OCI-LY7 (cell line): ENCODE measurements around the gene CRACR2B. TPM values are rescaled to one million over a fixed set of nuclear protein-coding genes. Genes with fewer than 3 reads are reported as not detected.

ENCODE experiments used
- BruUV-seq: library from RNA; stranded (reverse); fragments of 400-500 nt; replicated peaks from 2 replicates; lab custom pipeline; 2021; lab: Mats Ljungman, UMichigan
- CTCF ChIA-PET: fragments of 300-600 bp; sonication (Branson Sonifier 250); formaldehyde crosslinking; loops from one replicate; lab custom pipeline; 2022; ENCODE audit warnings: antibody characterized with exemption; ENCODE audit not compliant: unreplicated experiment; lab: Charles Lee
- POLR2A ChIA-PET: fragments of 300-600 bp; sonication (Branson Sonifier 250); formaldehyde crosslinking; loops from one replicate; lab custom pipeline; 2022; ENCODE audit warnings: antibody characterized with exemption; lab: Charles Lee
- DNase-seq: peaks from one replicate; pipeline ENCODE4 v3.0.0-alpha.2; 2015; ENCODE audit warnings: low spot score
- H2AFZ ChIP-seq: fragments of 200-600 bp; sonication (generic), shearing (Covaris generic); 2 replicates; pipeline ENCODE4 v1.6.1; 2014; ENCODE audit warnings: mild to moderate bottlenecking, antibody characterized with exemption, low read length, moderate library complexity
- H3K27ac ChIP-seq: fragments of 200-600 bp; sonication (generic); 2 replicates; pipeline ENCODE4 v1.5.1; 2014; ENCODE audit warnings: mixed run types, low read depth, mild to moderate bottlenecking, moderate library complexity, low read length, inconsistent platforms; ENCODE audit not compliant: poor library complexity, severe bottlenecking
- H3K36me3 ChIP-seq: fragments of 200-600 bp; sonication (generic); 2 replicates; pipeline ENCODE4 v1.6.1; 2014; ENCODE audit warnings: mild to moderate bottlenecking, antibody characterized with exemption, low read length, moderate library complexity, mixed read lengths; ENCODE audit not compliant: insufficient read depth
- H3K4me1 ChIP-seq: fragments of 200-600 bp; sonication (generic); 2 replicates; pipeline ENCODE4 v1.5.1; 2014; ENCODE audit warnings: mild to moderate bottlenecking, low read length; ENCODE audit not compliant: insufficient read depth, poor library complexity, severe bottlenecking
- H3K4me2 ChIP-seq: fragments of 200-600 bp; sonication (generic); 2 replicates; pipeline ENCODE4 v1.6.1; 2014; ENCODE audit warnings: mild to moderate bottlenecking, low read length
- H3K4me3 ChIP-seq: fragments of 200-600 bp; sonication (generic); 2 replicates; pipeline ENCODE4 v1.5.1; 2014; ENCODE audit warnings: mild to moderate bottlenecking, low read depth, low read length; ENCODE audit not compliant: poor library complexity, severe bottlenecking
- H3K79me2 ChIP-seq: fragments of 200-600 bp; sonication (generic); 2 replicates; pipeline ENCODE4 v1.6.1; 2016; ENCODE audit warnings: low read depth, mild to moderate bottlenecking, low read length, moderate library complexity, mixed read lengths; ENCODE audit not compliant: insufficient read depth
- H3K9me2 ChIP-seq: fragments of 200-600 bp; sonication (generic); 2 replicates; pipeline ENCODE4 v1.6.1; 2016; ENCODE audit warnings: mild to moderate bottlenecking, low read length, mixed read lengths; ENCODE audit not compliant: insufficient read depth
- H3K9me3 ChIP-seq: fragments of 200-600 bp; sonication (generic); 2 replicates; pipeline ENCODE4 v1.6.1; 2014; ENCODE audit warnings: mild to moderate bottlenecking, mixed run types, low read length, mixed read lengths
- H4K20me1 ChIP-seq: fragments of 200-600 bp; sonication (generic); 2 replicates; pipeline ENCODE4 v1.6.1; 2014; ENCODE audit warnings: mild to moderate bottlenecking, antibody characterized with exemption, low read length, moderate library complexity, mixed read lengths; ENCODE audit not compliant: insufficient read depth
- CTCF ChIP-seq: fragments of 200-600 bp; sonication (generic); conservative IDR thresholded peaks from 2 replicates; pipeline ENCODE4 v1.5.1; 2014; ENCODE audit warnings: mild to moderate bottlenecking, antibody characterized with exemption, low read length, moderate library complexity, mixed read lengths
- EZH2phosphoT487 ChIP-seq: fragments of 200-600 bp; sonication (generic); IDR thresholded peaks from 2 replicates; pipeline ENCODE4 v1.6.1; 2018; ENCODE audit warnings: low read depth, borderline replicate concordance, mild to moderate bottlenecking, mixed run types, antibody characterized with exemption, low read length, moderate library complexity, mixed read lengths
- intact Hi-C: fragments of 100-400 bp; cut with micrococcal nuclease; formaldehyde crosslinking; loops from one replicate; pipeline ENCODE4 v1.10.0; 2022; ENCODE audit not compliant: unreplicated experiment
- total RNA-seq, 2 experiments: library from RNA; depleted of rRNA in 1 of 2; stranded (reverse); fragments of >200 nt in 1 of 2; shearing (Covaris generic) in 1 of 2; gene quantifications; 2 replicates each; pipeline ENCODE4 v1.2.3, GENCODE V29; 2014 to 2022

CRACR2B gene
- total RNA-seq, 2 experiments from 2014 or later = 2.8 to 20.1 TPM

DNA sequence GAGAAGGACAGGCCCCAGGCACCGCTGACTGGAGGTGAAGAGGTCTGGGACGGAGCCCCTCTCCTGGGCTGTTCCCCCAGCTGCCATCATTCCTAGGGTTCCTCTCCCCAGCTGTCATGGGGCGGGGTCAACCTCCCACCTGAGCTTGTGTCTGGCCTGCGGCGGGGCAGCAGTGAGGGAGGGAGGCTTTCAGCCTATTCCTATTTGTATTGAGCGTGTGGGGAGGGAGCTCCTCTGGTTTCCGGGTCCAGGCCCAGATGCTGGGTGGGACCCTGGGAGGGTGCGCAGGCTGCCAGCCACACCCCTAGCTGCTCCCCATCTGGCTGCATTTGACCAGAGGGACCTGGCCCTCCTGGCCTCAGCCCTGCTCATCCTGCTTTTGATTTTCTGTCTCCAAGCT, 28.7 kb downstream of the CRACR2B start:
- BruUV-seq = no TSS peak
- no peaks in the 10 kb centered on the region for H3K79me2 ChIP-seq
- TF ChIP-seq CTCF (no peak), EZH2phosphoT487 (no peak)
- no peak overlapping the region for H3K27ac ChIP-seq
- no peaks in the 10 kb centered on the region for H3K9me3 ChIP-seq
- DNase-seq = no peak
- intact Hi-C loops = no loop called here
- H4K20me1 ChIP-seq = no peaks in the 10 kb centered on the region
- no peaks in the 10 kb centered on the region for H3K36me3 ChIP-seq
- CTCF ChIA-PET = interaction anchor here (0.9 kb wide), 1 partner anchor 11 kb away, joined by 3 read pairs; no protein-coding TSS in a partner anchor
- POLR2A ChIA-PET = no interaction called here
- no peak overlapping the region for H3K4me2 ChIP-seq
- no peak overlapping the region for H3K4me3 ChIP-seq
- no peak overlapping the region for H2AFZ ChIP-seq
- H3K9me2 ChIP-seq = no peaks in the 10 kb centered on the region
- H3K4me1 ChIP-seq = peaks cover 5% of the 10 kb centered on the region

- Histone ChIP-seq H3K9me3 (no peaks in the 10 kb centered on the region), H3K36me3 (no peaks in the 10 kb centered on the region), H3K4me2 (no peak overlapping the region), H3K27ac (no peak overlapping the region), H3K4me3 (no peak overlapping the region), H3K4me1 (peaks cover 5% of the 10 kb centered on the region), H3K79me2 (no peaks in the 10 kb centered on the region), H2AFZ (no peak overlapping the region), H4K20me1 (no peaks in the 10 kb centered on the region), H3K9me2 (no peaks in the 10 kb centered on the region)
- ChIA-PET CTCF (no interaction called here), POLR2A (interaction anchor here (0.6 kb wide), 1 partner anchor 9 kb away, joined by 3 read pairs; no protein-coding TSS in a partner anchor)
- intact Hi-C loops = no loop called here
- no peak for DNase-seq
- TF ChIP-seq EZH2phosphoT487 (no peak), CTCF (no peak)
- no TSS peak for BruUV-seq
Observed at GRCh38 chr11:858053-858761, 30.5 kb downstream of the CRACR2B start.

- BruUV-seq = no TSS peak
- H2AFZ ChIP-seq = no peak overlapping the region
- no peaks in the 10 kb centered on the region for H3K36me3 ChIP-seq
- H4K20me1 ChIP-seq = no peaks in the 10 kb centered on the region
- H3K4me1 ChIP-seq = peaks cover 5% of the 10 kb centered on the region
- CTCF ChIA-PET = no interaction called here
- no peaks in the 10 kb centered on the region for H3K9me2 ChIP-seq
- H3K4me3 ChIP-seq = no peak overlapping the region
- H3K4me2 ChIP-seq = no peak overlapping the region
- no peaks in the 10 kb centered on the region for H3K9me3 ChIP-seq
- POLR2A ChIA-PET = no interaction called here
- no peaks in the 10 kb centered on the region for H3K79me2 ChIP-seq
- intact Hi-C loops = no loop called here
- no peak overlapping the region for H3K27ac ChIP-seq
- TF ChIP-seq EZH2phosphoT487 (no peak), CTCF (no peak)
- DNase-seq = no peak
Observed at GRCh38 chr11:858762-859339, 31.1 kb downstream of the CRACR2B start.
